Right ventricle myocardium inferior (tissue), 1 donor: ENCODE measurements around the gene DLX1. TPM values are rescaled to one million over a fixed set of nuclear protein-coding genes. Genes with fewer than 3 reads are reported as not detected.
"Not testable (repeated sequence)": the region's sequence is repeated elsewhere in the genome, so short reads cannot be mapped to it uniquely, and the experiment has no call there.

Experiments
- ATAC-seq: fragments of 200-7000 bp; cut with Tn5 transposase; one replicate; pipeline ENCODE4 v1.9.1; 2020; ENCODE audit warnings: mild to moderate bottlenecking, moderate library complexity
- DNase-seq: peaks from one replicate; pipeline ENCODE4 v3.0.0; 2021; ENCODE audit errors: missing footprints
- intact Hi-C: fragments of 100-400 bp; cut with DNase I; formaldehyde crosslinking; loops from one replicate; pipeline ENCODE4 v1.11.0; 2022
- total RNA-seq: library from RNA; stranded (reverse); fragmentation: NEBNext Ultra II Directional; extraction: Animal tissue kit (Norgen Biotek cat#: 25700); gene quantifications from one replicate; pipeline ENCODE4 v1.2.1, GENCODE V29; 2021
- donor health status: DM: no; HTN: yes; CAD: no; lungs with severe emphysema.

DLX1 gene
- total RNA-seq, 1 donor from 2014 or later, result not detected

GRCh38 chr2:172103471-172104272 lies 18.4 kb downstream of the DLX1 start:
- peak; percentile 91 for DNase-seq
- ATAC-seq, result no peak
- intact Hi-C loops, result loop anchor here (5.0 to 10.0 kb wide), 3 partner anchors 291 to 529 kb away; no protein-coding TSS in a partner anchor

DNA sequence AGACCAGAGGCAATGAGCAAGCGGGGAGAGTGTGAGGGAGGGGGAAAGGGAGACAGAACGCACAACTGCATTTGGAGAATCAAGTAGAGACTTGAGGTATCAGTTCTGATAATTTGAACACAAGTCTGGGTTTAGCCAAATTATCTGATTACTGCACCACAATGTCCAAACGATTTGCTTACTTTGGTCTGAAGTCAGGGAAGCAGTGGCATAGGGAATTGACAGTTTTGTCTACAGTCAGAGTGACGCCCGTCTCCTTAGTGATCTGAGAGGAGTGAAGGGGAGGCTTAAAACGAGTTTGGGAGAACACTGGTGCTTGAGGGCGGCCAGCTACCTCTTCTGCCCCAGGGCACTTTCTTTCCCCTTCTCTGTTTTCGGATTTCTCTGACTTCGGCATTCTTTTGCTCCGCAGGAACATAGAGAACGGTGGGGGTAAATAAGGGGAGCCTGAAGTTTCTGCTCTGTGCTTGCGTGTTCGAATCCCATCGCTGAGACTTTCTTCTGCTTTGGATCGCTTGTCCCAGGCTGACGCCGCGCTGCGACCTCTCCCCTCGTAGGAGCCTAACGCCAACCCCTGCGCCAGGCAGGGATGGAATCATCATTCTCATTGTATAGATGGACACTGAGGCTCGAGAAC lies 20.3 kb downstream of the DLX1 start:
- ATAC-seq (no peak), DNase-seq (no peak)
- intact Hi-C loops, result loop anchor here (10.0 kb wide), 1 partner anchor 531 kb away; no protein-coding TSS in a partner anchor

DNA sequence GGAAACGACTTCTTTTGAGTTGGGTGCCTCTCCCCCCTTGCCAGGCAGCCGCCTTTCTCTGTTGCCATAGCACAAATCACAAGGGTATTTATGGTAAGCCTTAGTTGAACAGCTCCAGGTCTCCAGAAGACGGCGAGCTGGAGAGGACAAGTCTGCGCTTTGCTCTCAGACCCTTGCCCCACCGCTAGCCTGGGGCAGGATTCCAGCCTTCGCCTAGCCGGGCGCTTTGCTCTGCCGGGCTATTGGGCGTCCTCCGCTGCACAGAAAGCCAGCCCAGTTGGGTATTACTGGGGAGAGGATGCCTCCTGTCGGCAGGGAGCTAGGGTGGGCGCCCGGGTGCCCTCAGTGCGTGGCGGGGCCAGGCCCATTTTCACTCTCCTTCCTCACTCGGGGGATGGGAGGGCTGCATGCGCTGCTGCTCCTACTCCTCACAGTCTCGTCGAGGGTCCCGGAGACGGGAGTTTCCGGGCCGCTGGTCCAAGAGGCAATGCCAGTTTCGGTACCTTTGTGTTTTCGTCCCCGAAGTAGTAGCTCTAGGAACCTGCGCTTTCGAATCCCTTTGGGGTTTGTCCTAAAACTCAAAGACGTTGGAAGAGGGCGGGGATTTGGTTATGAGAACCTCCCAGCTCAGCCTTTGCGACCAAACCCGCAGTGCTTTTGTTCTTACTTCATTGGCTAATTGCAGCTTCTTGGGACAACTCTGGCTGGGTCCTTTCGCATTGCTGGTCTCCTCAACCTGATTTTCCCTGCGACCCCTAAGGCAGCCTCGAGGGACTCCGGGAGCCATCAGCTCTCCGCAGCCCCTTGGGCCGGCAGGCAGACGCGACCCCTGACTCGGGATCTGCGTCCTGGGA lies 21.0 kb downstream of the DLX1 start:
- ATAC-seq (peak; percentile 27), DNase-seq (no peak)

DNA sequence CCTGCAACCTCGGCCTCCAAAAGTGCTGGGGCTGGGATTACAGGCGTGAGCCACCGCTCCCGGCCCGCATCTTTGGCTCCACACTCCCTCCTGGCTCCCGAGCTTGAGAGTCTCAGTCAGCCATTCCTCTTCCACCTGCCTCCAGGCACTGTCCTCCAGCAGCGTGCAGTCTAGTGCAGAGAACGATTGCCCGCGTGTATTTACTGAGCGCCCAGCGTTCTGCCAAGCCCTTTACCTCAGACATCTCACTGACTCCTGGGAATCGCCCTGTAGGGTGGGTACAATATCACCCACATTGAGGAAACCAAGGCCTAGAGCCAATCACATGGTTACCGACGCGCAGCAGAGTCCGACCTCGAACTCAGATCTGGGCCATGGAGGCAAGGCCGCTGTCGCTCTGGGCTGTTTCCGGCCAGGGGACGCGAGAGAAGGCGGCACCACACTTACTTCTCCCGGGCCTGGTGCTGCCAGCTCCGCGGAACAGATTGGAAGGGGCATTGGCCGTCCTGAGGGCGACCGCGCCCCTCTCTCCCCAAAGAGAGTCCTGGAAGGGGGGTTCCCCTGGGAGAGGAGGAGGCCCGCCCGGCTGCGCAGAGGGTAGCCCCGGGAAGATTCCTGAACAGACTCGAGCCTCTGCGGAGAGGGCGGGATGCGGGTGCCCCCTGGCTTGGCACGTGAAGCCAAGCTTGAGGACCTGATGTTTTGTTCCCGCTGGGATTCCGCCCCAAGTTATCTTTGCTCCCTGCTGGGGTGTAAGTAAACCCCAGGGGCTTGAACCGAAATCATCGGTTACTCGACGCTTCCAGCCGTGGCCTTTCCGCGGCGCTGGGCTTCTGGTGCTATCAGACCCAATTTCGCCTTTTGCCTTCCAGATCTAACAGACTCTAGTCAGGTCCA lies 22.6 kb downstream of the DLX1 start:
- intact Hi-C loops, result loop anchor here (10.0 kb wide), 1 partner anchor 533 kb away; no protein-coding TSS in a partner anchor
- DNase-seq, result no peak
- ATAC-seq, result no peak

More for the DNA sequence above, 21.0 kb downstream of the DLX1 start:
- intact Hi-C loops, result loop anchor here (10.0 kb wide), 1 partner anchor 532 kb away; no protein-coding TSS in a partner anchor

DNA sequence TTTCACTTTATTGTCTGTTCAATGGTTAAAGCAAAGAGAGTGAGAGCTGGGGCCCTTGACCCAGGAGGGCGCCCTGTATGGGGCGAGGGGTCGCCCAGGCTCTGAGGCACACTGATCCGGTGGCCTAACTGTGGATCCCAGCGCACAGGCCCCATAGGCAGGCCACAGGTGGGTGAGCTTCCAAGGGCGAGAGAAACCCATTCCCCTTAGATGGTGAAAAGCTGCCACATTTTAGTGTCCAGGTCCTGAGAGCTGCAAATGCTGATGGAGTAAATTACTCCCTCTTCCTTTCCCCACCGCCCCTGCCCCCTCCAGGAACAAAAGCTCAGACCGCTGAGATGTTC lies 23.3 kb downstream of the DLX1 start:
- no peak for ATAC-seq
- DNase-seq, result no peak
- intact Hi-C loops, result loop anchor here (10.0 kb wide), 1 partner anchor 534 kb away; no protein-coding TSS in a partner anchor

DNA sequence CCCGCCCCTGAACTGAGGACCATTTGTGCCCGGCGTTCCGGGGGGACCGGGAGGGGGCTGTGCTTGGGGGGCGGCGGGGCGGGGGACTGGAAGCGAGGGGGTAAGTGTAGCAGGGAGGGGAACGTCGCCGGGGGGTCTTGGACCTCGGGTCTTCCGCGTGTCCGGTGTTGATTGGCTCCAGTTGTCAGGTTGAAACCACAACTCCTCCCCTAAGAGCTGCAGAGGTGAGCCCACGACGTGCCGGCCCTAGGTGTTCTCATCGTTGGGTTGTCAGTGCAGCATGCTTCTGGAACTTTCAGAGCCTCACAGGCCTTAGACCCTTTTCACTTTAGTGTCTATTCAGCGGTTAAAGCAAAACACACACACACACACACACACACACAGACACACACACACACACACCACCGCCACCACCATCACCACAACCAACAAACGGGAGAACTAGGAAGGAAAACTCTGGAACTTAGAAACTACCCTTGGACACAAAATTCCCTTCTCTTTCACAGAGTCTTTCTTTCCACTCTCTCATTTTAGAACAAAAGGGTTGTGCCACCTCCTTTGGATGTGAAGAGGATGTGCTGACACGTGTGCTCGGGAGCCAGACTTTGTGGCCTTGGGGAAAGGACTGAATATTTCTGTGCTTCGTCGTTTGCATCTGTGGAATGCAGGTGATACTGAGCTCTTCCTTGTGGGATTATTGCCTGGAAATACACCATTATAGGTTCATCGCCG lies 24.1 kb downstream of the DLX1 start:
- intact Hi-C loops, result loop anchor here (10.0 kb wide), 1 partner anchor 535 kb away; no protein-coding TSS in a partner anchor
- no peak for DNase-seq
- no peak for ATAC-seq

GRCh38 chr2:172109988-172110811 lies 24.9 kb downstream of the DLX1 start:
- no peak for ATAC-seq
- intact Hi-C loops, result loop anchor here (10.0 kb wide), 3 partner anchors 325 to 535 kb away; no protein-coding TSS in a partner anchor

DNA sequence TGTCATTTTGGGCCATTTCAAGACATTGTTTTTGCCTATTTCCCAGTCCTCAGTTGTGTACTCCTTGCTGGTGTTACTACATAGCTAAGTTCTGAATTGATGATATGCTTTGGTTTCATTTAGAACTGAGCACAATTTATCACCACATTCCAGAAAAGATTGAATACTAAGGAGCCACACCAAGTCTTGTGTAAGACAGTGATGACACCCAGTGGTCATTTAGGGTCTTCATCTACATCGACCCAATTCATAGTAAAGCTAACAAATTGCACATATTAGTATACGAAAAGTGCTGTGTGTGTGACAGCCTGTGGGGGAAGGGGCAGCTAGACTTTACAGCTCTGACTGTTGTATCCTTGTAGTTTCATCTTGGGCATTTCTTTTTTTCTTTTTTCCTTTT lies 28.3 kb downstream of the DLX1 start:
- ATAC-seq (peak; percentile 50), DNase-seq (no peak)
- intact Hi-C loops, result loop anchor here (10.0 kb wide), 2 partner anchors 329 to 509 kb away; no protein-coding TSS in a partner anchor

More at GRCh38 chr2:172109988-172110811, 24.9 kb downstream of the DLX1 start:
- no peak for DNase-seq

GRCh38 chr2:172114176-172114575 lies 28.9 kb downstream of the DLX1 start:
- intact Hi-C loops, result loop anchor here (10.0 kb wide), 2 partner anchors 329 to 509 kb away; no protein-coding TSS in a partner anchor
- DNase-seq, ATAC-seq: not testable (repeated sequence)

DNA sequence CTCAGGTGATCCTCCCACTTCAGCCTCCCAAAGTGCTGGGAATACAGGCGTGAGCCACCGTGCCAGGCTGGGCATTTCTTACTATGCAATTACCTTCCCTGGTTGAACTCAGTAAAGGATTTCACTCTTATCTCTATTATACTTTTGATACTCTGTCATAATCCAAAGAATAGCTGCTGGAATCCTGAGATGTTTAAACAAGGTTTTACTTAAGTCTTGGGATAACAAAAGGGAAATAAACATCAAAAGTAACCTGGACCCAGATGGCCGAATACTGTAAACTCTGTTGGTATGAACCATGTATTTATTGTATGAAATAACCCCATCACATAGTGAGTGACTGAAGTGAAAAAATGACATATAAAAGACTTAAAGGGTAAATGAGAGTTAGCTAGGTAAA lies 29.3 kb downstream of the DLX1 start:
- ATAC-seq, result no peak
- intact Hi-C loops, result loop anchor here (10.0 kb wide), 2 partner anchors 330 to 510 kb away; no protein-coding TSS in a partner anchor
- DNase-seq, result no peak

- DNase-seq, result no peak
- intact Hi-C loops, result loop anchor here (10.0 kb wide), 2 partner anchors 331 to 511 kb away; no protein-coding TSS in a partner anchor
- no peak for ATAC-seq
Observed at GRCh38 chr2:172116107-172116506, 30.8 kb downstream of the DLX1 start.

DNA sequence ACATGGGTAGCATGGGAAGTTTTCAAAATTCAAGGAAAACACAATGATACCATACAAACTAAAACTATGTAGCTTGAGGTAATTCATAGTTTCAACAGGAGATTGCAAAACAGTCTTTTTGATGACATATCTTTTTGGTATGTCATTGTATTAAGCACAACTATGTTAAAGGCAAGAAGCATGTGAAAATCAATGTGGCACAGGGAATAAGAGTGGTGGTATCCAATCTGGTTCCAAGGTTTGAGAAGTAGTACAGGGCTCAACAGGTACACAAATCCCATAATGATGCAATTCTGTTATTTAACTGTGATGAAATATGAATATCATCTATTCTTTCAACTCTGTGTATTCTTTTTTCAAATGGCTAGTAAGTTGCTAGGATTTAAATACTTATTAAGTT lies 33.8 kb downstream of the DLX1 start:
- no peak for ATAC-seq
- intact Hi-C loops, result loop anchor here (10.0 kb wide), 2 partner anchors 334 to 514 kb away; no protein-coding TSS in a partner anchor
- DNase-seq, result no peak

DNA sequence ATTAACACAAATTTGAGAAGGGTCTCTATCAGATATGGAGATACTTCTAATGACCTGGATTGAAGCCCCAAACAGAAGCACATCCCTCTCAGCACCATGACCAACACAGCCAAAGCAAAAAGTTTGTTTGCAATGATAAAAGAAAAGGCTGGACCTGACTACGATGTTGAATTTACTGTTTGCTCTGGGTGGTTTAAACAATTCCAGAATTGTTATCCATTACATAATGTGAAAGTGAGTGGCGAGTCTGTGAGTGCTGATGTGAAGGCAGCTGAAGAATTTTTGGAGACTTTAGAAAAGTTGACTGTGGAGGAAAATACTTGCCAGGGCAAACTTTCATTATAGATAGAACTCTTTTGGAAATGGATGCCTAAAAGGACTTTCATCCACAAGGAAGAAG lies 34.8 kb downstream of the DLX1 start:
- intact Hi-C loops, result no loop called here
- no peak for ATAC-seq
- no peak for DNase-seq

DNA sequence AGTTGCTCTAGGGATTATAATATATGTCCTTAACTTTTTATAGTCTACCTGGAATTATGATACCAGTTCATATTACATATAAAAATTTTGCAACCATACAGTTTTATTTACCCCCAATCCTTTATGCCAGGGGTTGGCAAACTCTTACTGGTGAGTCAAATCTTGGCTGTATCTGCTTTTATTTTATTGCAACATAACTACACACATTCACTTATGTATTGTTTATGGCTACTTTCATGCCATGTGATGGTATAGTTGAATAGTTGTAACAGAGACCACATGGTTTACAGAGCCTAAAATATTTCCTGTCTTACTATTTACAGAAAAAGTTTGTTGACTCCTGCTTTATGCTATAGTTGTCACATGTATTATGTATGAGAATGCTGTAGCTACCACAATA lies 43.2 kb downstream of the DLX1 start:
- no peak for ATAC-seq
- intact Hi-C loops, result no loop called here

GRCh38 chr2:172129404-172129803 lies 44.1 kb downstream of the DLX1 start:
- intact Hi-C loops, result no loop called here
- DNase-seq (no peak), ATAC-seq (no peak)

More for the DNA sequence above, 43.2 kb downstream of the DLX1 start:
- no peak for DNase-seq
